Hypothalamus (tissue), 51 donors: ENCODE results near the gene OR2T35.
"Not testable (repeated sequence)": the region's sequence is repeated elsewhere in the genome, so short reads cannot be mapped to it uniquely, and the experiment has no call there.

Experiments used
- DNase-seq, 51 donors: peaks; one replicate each; lab custom pipeline; 2025; lab: John Stamatoyannopoulos, UW

Gene OR2T35

GRCh38 chr1:248645178-248645577, at the start of gene OR2T35:
Gene OR2T35, minus strand, starts transcription at chr1:248645278. Its CDS starts 6,020 bp downstream, at chr1:248639258.
- DNase-seq = not testable (repeated sequence)

- no peak for DNase-seq
These were observed 46.6 kb upstream of the OR2T35 start for GRCh38 chr1:248691567-248692155.

GRCh38 chr1:248688527-248689298, 43.6 kb upstream of the OR2T35 start:
- no peak for DNase-seq

- DNase-seq = no peak
These were observed 41.7 kb upstream of the OR2T35 start for GRCh38 chr1:248686815-248687214.

- no peak for DNase-seq
These were observed 36.6 kb upstream of the OR2T35 start for GRCh38 chr1:248681651-248682050.

- no peak for DNase-seq
These were observed 24.9 kb upstream of the OR2T35 start for GRCh38 chr1:248670003-248670402.

GRCh38 chr1:248663453-248664328, 18.6 kb upstream of the OR2T35 start:
- not testable (repeated sequence) for DNase-seq

- not testable (repeated sequence) for DNase-seq
These were observed 11.7 kb upstream of the OR2T35 start for GRCh38 chr1:248656797-248657196.

GRCh38 chr1:248655354-248655753, 10.3 kb upstream of the OR2T35 start, which contains the start of gene OR2T27:
Gene OR2T27, minus strand, starts transcription at chr1:248655528. Its CDS starts 4,644 bp downstream, at chr1:248650884.
- not testable (repeated sequence) for DNase-seq

GRCh38 chr1:248648770-248649536, 3.9 kb upstream of the OR2T35 start:
- DNase-seq = not testable (repeated sequence)

GRCh38 chr1:248642971-248643651, 2.0 kb downstream of the OR2T35 start:
- DNase-seq = not testable (repeated sequence)

GRCh38 chr1:248641583-248641982, 3.5 kb downstream of the OR2T35 start:
- DNase-seq = not testable (repeated sequence)

- DNase-seq = not testable (repeated sequence)
These were observed 4.2 kb downstream of the OR2T35 start for GRCh38 chr1:248640906-248641305.

GRCh38 chr1:248639652-248640051, 5.4 kb downstream of the OR2T35 start:
- not testable (repeated sequence) for DNase-seq

- not testable (repeated sequence) for DNase-seq
These were observed 8.5 kb downstream of the OR2T35 start for GRCh38 chr1:248636612-248637011.

- not testable (repeated sequence) for DNase-seq
These were observed 10.1 kb downstream of the OR2T35 start, which contains the start of gene OR2T11 for GRCh38 chr1:248634991-248635390. Gene OR2T11, minus strand, starts transcription at chr1:248635091. Its CDS starts 7,963 bp downstream, at chr1:248627128.

- DNase-seq = no peak
These were observed 13.6 kb downstream of the OR2T35 start for GRCh38 chr1:248631354-248632008.

GRCh38 chr1:248630551-248630950, 14.5 kb downstream of the OR2T35 start:
- DNase-seq = no peak
